HG02852 (cell line): ENCODE measurements around the gene KRIT1.
"Not testable (repeated sequence)": the region's sequence is repeated elsewhere in the genome, so short reads cannot be mapped to it uniquely, and the experiment has no call there.

ENCODE experiments used
- ATAC-seq: cut with Tn5 transposase; IDR thresholded peaks from one replicate; pipeline ENCODE4 v1.9.1; 2021; ENCODE audit warnings: mild to moderate bottlenecking, moderate library complexity; ENCODE audit not compliant: unreplicated experiment

KRIT1 gene

DNA sequence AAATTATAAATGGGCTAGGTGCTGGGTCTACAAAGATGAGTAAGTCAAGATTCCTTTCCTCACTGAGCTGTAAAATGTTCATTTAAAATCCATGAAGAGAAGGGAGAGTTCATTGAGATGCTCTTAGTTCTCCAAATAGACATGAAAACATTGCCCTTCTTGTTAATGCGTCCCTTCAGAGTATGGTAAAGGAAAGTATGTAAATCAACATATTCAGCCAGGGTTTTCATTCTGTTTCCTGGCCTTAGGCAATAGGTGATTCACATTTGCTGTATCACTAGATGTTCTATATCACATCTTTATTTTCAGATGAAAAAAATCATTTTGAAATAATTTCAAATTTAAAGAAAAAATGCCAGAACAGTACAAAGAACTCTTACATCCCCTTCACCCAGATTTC lies 5.5 kb upstream of the KRIT1 start:
- no peak for ATAC-seq

DNA sequence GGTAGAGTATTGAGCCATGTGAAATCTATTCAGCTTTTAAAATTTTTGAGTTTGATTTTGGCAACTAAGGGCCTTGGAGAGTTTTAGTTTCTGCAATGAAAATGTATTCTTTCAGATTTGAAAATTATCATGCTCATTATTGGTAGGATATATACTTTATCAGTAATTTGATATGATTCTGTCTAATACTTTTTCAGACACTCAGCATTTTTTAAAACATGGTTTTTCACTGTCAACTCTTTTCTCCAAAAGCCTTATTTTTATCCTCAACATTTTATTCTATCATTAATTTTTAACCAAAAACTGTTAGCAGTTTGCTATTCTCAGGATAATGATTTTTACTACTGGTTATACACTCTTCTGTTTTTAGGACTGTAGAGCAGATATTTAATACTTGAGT lies 4.9 kb upstream of the KRIT1 start:
- ATAC-seq: no peak

DNA sequence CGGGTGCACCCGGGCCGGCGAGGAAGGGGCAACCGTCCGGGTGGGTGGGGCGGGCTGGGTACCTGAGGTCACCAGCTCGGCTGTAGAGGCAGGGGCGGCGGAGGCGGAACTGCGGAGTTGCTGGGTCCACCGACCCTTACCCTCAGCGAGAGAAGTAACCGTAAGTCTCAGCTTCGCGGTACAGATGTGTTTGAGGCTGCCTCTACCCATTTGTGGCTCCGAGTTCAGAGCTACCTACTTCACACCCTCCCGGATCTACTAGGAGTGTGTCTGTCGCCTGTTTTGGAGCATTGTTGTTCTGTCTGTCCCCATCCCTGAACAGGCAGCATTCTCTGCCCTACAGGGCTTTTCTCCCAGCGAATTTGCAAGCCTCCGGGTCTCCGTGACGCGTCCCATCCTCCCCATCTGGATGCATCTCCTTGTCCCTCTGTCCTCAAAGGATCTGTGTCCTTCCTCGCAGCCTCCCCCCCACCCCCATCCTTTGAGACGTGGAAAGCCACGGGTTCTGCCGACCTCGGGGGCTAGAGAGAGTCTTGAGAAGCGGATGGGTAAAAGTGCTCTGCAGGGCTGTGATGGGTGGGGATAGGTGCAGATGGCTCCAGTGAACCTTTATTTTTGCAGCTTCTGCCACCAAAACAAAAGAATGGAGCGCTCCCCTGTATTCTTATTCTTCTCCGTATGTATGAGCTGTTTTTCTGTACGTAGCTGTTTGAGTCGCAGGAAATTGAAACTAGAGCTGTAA lies 817 bp upstream of the KRIT1 start:
- ATAC-seq: peak; percentile 29

DNA sequence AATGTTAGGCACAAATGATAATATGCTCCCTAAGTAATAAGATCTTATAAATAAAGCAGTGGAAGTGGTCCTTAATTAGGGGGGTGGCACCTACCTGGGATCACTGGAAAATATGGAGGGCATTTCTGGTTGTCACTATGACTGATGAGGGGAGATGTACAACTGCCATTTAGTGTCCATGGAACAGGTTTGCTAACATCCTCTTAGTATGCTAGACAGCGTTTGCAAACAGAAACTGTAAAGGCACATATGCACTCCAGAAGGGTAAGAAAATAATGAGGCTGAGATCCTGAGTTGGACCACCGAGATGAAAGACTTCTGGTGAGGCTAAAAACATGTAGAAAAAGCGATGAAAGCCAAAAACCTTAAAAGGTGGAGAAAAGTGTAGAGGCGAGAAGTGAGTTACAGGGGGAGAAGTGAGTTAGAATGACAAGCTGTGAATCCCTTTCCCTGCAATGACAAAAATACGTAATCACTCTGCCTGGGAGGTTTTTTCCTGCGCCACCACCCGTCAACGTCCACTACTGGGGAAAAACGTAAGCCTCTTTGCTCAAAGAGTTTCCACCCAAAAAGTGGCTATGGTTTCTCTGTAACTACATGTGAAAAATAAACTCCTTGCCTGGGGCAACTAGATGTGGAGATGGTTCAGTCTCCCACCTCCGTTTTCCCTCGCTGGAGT lies 767 bp downstream of the KRIT1 start:
- ATAC-seq: peak; percentile 2

DNA sequence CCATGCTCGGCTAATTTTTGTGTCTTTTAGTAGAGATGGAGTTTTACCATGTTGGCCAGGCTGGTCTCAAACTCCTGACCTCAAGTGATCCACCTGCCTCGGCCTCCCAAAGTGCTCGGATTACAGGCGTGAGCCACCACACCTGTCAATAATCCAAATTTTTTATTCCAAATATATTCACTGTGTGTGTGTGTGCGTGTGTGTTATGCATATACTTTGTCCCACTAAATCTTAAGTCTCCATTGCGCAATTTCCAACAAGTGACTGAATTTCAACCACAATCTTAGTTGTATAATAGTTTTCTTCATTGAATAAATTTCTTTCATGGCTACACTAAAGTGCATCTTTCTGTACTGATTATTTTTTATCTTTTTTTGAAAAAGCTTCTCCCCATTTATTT lies 2.7 kb downstream of the KRIT1 start:
- no peak for ATAC-seq

DNA sequence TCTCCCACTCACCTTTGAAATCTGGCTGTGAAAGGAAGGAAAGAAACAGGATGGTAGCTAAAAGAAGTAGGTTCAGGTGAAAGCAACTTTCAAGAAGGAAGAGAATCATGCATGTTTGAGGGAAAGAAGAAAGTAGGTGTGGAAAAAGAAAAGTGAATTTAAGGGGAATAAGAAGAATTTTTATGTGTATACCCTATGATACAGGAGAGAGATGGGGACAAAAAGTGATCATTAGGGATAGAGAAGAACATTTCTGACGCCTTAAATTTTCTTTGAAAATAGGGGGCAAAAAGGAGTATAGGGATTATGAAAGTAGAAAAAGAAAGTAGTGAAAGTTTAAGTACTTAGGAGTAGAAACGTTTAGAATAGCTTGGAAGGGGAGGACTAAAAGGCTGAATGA lies 15.2 kb downstream of the KRIT1 start:
- ATAC-seq: no peak

DNA sequence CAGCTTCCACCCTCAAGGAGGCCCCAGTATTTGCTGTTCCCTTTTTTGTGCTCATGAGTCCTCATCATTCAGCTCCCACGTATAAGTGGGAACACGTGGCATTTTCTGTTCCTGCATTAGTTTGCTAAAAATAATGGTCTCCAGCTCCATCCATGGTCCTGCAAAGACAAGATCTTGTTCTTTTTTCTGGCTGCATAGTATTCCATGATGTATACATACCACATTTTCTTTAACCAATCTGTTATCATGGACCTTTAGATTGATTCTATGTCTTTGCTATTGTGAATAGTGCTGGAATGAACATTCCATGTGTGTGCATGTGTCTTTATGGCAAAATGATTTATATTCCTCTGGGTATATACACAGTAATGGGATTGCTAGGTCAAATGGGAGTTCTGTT lies 17.0 kb downstream of the KRIT1 start:
- ATAC-seq: no peak

DNA sequence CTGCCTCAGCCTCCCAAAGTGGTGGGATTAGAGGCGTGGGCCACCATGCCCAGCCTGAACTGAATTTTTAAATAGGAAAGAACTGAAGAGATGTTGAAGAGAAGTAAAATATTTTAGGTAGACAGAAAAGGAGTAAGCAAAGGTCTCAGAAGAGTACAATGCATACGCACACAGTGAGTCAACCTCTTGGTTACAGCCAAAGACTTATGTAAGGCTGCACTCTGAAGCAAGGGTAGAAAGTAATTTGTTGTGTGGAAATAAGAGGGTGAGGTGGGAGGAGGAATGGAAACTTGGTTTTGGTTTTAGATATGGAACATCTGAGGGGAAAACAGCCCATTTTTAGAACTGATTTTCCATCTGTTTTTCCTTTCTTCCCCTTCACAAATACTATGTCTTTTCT lies 17.6 kb downstream of the KRIT1 start:
- ATAC-seq: no peak

DNA sequence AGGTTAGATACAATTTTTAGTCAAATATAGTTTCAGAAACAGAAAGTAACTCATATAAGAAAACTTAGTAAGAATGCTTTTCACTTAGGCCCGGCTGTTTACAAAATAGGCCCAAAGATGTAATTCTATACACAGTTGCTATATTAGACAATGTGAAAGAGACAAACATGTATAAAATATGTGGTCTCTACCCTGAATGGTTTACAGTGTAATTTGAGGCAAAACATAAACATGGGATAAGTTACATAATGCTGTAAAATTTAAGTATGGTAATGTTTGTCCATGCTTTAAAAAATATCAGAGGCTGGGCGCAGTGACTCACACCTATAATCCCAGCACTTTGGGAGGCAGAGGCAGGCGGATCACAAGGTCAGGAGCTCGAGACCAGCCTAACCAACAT lies 18.7 kb downstream of the KRIT1 start:
- ATAC-seq: no peak

DNA sequence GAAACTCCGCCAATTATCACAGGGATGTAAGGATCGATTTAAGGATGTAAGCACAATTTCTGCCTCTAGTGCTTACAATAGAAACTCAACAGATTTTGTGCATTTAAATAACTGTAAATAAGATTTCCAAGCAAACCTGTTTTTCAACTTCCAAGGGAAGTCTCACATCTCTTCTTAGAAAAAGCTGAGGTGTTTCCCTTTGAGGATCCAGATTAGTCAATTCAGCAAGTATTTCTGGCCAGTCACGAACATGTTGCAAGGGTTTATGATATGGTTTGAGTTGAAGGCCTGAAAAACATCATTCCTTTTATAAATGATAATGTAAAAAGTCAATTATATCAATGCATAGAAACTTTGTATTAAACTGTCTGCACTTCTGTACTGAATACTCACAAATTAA lies 23.9 kb downstream of the KRIT1 start:
- no peak for ATAC-seq

DNA sequence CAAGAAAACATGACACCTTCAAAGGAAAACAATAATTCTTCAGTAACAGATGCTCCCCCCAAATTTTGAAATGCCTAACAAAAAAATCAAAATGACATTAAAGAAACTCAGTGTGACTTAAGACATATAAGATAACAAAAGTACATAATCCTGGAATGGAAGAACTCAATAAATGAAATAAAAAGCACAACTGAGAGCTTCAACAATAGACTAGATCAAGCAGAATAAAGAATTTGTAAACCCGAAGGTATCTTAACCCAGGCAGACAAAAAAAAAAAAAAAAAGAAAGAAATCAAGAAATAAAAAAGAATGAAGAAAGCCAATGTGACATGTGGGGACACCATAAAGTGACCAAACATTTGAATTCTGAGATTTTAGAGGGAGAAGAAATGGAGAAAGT lies 39.0 kb downstream of the KRIT1 start:
- ATAC-seq: no peak

DNA sequence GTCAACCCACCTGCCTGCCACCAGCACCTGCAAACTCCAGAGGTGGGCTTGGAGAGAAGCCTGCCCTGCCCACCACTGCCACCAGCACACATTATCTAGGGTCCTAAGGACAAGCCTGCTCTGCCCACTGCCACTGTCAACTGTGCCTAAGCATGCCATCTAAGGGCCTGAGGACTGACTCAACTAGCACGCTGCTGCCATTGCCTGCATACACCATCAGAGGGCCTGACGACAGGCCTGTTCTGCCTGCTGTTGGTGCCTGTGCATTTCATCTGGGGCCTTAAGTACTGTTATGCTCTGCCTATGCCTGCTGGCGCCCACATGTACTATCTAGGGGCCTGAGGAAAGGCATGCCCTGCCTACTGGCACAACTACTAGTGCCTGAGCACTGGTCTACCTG lies 39.7 kb downstream of the KRIT1 start:
- no peak for ATAC-seq

DNA sequence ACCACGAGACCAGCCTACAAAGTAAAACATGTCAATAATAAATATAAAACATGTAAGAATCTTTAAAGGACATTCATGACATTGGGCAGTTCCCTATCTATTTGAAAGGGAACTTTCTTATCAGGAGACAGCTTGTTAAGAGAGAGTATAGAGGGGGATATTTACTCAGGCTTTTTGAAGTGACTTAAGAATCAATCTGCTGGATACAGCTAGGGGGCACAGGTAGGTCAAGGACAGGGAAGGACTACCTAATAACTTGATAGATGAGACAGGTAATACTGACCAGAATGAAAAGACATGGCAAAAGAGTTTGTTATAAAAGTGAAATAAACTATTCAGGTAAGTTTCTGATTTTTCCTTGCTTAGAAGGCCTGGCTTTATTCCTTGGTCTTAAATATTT lies 44.9 kb downstream of the KRIT1 start:
- ATAC-seq: no peak

DNA sequence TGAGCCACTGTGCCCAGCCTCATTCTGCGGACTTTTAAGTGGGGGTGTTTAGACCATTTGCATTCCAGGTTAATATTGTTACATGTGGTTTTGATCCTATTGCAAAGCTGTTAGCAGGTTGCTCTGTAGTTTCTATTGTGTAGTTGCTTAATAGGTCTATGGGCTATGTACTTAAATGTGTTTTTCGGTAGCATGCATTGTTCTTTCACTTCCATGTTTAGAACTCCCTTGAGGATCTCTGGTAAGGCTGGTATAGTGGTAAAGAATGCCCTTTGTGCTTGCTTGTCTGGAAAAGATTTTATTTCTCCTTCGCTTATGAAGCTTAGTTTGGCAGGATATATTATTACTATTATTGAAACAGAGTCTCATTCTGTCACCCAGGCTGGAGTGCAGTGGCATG lies 53.4 kb downstream of the KRIT1 start:
- no peak for ATAC-seq

DNA sequence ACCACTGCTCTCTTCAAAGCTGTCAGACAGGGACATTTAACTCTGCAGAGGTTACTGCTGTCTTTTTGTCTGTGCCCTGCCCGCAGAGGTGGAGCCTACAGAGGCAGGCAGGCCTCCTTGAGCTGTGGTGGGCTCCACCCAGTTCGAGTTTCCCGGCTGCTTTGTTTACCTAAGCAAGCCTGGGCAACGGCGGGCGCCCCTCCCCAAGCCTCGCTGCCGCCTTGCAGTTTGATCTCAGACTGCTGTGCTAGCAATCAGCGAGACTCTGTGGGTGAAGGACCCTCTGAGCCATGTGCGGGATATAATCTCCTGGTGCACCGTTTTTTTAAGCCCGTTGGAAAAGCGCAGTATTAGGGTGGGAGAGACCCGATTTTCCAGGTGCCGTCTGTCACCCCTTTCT lies 56.5 kb downstream of the KRIT1 start:
- ATAC-seq: not testable (repeated sequence)

DNA sequence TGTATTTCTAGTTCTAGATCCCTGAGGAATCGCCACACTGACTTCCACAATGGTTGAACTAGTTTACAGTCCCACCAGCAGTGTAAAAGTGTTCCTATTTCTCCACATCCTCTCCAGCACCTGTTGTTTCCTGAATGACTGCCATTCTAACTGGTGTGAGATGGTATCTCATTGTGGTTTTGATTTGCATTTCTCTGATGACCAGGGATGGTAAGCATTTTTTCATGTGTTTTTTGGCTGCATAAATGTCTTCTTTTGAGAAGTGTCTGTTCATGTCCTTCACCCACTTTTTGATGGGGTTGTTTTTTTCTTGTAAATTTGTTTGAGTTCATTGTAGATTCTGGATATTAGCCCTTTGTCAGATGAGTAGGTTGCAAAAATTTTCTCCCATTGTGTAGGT lies 61.4 kb downstream of the KRIT1 start:
- ATAC-seq: not testable (repeated sequence)

DNA sequence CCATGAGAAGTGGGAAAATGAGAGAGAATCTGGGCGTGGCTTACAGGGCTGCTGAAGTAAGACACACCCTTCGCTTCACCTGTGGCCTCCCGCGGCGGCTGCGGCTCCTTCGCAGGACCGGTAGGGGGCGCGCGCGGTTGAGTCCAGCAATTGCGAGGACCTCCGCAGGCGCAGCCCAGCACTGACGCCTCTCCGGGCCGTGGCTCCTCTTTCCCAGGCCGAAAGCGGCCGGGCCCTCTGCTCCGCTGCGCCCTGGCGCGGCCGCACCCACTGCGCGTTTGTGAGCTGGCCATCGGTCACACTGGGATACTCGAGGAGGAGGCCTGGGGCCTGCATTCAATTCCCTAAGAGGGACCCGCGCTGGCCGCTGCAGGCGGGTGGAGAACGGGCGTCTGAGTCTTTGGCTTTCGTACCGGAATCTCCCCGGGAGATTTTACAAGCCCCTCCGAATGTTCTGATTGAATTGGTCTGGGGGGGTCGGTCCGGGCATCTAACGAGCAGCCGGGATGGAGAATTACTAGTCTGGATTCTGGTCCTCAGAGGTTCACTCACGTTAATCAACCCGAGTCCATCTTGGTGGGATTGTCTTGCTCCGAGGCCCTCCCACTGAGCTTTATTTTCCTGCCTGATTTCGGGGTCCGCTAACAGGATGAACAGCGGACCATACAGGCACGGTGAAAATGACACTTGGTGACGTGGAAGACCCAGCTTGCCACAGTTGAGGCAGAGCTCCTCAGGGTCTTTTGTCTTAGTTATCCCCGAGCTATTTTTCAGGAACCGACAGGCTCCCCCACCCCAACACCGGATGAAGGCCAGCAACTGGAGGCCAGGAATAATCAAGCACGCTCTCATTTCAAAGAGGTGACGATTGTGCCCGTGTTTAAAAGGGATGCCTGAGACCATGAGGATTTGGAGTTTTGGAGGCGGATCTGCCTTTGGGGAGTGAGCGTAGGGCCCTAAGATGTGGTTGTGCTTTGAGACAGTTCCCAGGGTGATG lies 66.5 kb downstream of the KRIT1 start, which contains the start of gene LRRD1:
Gene LRRD1 (minus strand): TSS at position 215 of the 997 bp plus-strand sequence. CDS start 13,940 bp downstream, outside the sequence.
- peak; percentile 99 for ATAC-seq

DNA sequence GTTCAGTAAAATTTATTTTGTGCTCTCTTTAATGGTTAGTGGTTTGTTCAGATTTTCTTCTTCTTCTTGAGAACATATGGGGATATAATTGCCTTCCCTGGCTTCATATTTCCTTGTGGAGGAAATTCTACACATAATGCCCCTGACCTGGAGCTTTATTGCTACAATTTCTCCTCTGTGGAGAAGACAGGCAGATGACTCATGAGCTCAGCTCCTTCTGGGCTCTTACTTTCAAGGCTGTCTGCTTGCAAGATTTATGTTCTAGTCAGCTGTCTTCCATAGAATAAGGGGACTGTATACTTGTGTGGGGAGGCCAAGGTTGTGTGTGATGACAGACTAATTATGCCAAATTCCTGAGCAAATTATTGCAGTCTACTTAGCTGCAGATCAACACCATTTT lies 68.4 kb downstream of the KRIT1 start:
- no peak for ATAC-seq

DNA sequence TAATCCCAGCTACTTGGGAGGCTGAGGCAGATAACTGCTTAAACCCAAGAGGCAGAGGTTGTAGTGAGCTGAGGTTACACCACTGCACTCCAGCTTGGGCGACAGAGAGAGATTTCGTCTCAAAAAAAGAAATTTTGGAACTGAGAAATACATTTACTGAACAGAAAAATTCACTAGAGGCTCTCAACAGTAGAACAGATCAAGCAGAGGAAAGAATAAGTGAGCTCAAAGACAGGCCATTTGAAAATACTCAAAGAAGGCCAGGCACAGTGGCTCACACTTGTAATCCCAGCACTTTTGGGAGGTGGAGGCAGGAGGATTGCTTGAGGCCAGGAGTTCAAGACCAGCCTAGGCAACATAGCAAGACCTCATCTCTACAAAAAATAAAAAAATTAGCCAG lies 76.2 kb downstream of the KRIT1 start:
- ATAC-seq: not testable (repeated sequence)

DNA sequence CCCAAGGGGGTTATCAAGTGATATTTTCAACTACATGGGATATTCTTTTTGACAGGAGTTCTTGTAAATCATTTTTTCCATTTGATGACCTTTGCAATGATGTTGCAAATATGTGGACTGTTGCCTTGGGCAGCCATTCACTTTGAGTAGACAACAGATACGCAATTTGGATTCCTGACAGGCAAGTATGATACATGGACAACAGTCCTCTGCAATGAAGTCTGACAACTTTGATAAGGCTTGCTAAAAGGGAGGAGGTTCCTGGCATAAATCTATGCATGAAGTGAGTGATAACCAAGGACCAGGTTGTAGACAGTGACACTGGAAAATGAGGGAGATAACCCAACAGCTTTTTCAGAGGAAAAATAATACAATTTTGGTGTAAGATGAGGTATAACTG lies 84.4 kb downstream of the KRIT1 start:
- ATAC-seq: no peak
